M059J (cell line): ENCODE results near the gene DKK1. TPM values are rescaled to one million over a fixed set of nuclear protein-coding genes. Genes with fewer than 3 reads are reported as not detected.
"Not testable (repeated sequence)": the region's sequence is repeated elsewhere in the genome, so short reads cannot be mapped to it uniquely, and the experiment has no call there.

Source experiments
- DNase-seq: peaks from one replicate; pipeline ENCODE4 v3.0.0-alpha.2; 2012; ENCODE audit warnings: low read depth
- total RNA-seq: library from RNA; depleted of rRNA; stranded (reverse); fragments of >200 nt; shearing (Covaris generic); gene quantifications from 2 replicates; pipeline ENCODE4 v1.2.3, GENCODE V29; 2014

Gene DKK1
- total RNA-seq, 1 experiment from 2014 or later, result 363 TPM

GRCh38 chr10:52318136-52318701 is 4.1 kb downstream of the DKK1 start:
- peak; percentile 73 for DNase-seq

- DNase-seq, result peak; percentile 94
These were observed 4.9 kb downstream of the DKK1 start for GRCh38 chr10:52318822-52319464.

GRCh38 chr10:52319926-52320325 is 5.8 kb downstream of the DKK1 start:
- DNase-seq, result peak; percentile 55

- DNase-seq, result no peak
These were observed 8.2 kb downstream of the DKK1 start for GRCh38 chr10:52322323-52322722.

- DNase-seq, result no peak
These were observed 8.9 kb downstream of the DKK1 start for GRCh38 chr10:52322936-52323335.

- DNase-seq, result no peak
These were observed 12.3 kb downstream of the DKK1 start for GRCh38 chr10:52326382-52326781.

GRCh38 chr10:52331638-52332364 is 17.7 kb downstream of the DKK1 start:
- no peak for DNase-seq

GRCh38 chr10:52332815-52333214 is 18.7 kb downstream of the DKK1 start:
- DNase-seq, result no peak

GRCh38 chr10:52334595-52334994 is 20.5 kb downstream of the DKK1 start:
- peak; percentile 48 for DNase-seq

GRCh38 chr10:52335665-52336064 is 21.6 kb downstream of the DKK1 start:
- DNase-seq, result no peak

- DNase-seq, result no peak
These were observed 23.1 kb downstream of the DKK1 start for GRCh38 chr10:52337225-52337624.

GRCh38 chr10:52343439-52343838 is 29.4 kb downstream of the DKK1 start:
- DNase-seq, result no peak

GRCh38 chr10:52346394-52347326 is 32.6 kb downstream of the DKK1 start:
- no peak for DNase-seq

- DNase-seq, result no peak
These were observed 33.2 kb downstream of the DKK1 start for GRCh38 chr10:52347327-52347667.

GRCh38 chr10:52348037-52348564 is 34.0 kb downstream of the DKK1 start:
- no peak for DNase-seq

GRCh38 chr10:52351914-52352330 is 37.8 kb downstream of the DKK1 start:
- DNase-seq, result peak; percentile 43

GRCh38 chr10:52353205-52353604 is 39.1 kb downstream of the DKK1 start:
- DNase-seq, result no peak

GRCh38 chr10:52353960-52354394 is 39.9 kb downstream of the DKK1 start:
- DNase-seq, result peak; percentile 23

- DNase-seq, result no peak
These were observed 43.9 kb downstream of the DKK1 start for GRCh38 chr10:52357971-52358370.

GRCh38 chr10:52359441-52359840 is 45.4 kb downstream of the DKK1 start:
- peak; percentile 24 for DNase-seq

GRCh38 chr10:52365547-52366432 is 51.7 kb downstream of the DKK1 start:
- DNase-seq, result not testable (repeated sequence)
